Spleen (tissue), 7 donors: Measurements from ENCODE around the gene GOLGA7B.

Source experiments
- POLR2A ChIP-seq, 3 donors: fragments of 450-650 bp; IDR thresholded peaks; one replicate each; pipeline ENCODE4 v1.5.1; 2017; ENCODE audit warnings: antibody characterized with exemption in 3 of 3, mild to moderate bottlenecking in 1 of 3
- TF ChIP-seq, protein P1 (sequence below), 11 experiments: fragments of 200-600 bp in 7 of 11; fragments of 450-650 bp in 4 of 11; sonication (generic) in 4 of 11; IDR thresholded peaks in 8 of 11; conservative IDR thresholded peaks in 3 of 11; 1 replicate in 7 of 11; 2 replicates in 4 of 11; pipeline versions ENCODE4 v1.4.0 to v1.8.0; 2016 to 2021; ENCODE audit warnings: antibody characterized with exemption in 11 of 11, inconsistent platforms in 4 of 11, mild to moderate bottlenecking in 1 of 11
- donor health status: DM: no; HTN: no; CAD: no; lungs with moderate emphysema.
- donor health status: DM: no; HTN: no; CAD: no.
- donor health status: DM: no; HTN: no; CAD: no.

DNA sequence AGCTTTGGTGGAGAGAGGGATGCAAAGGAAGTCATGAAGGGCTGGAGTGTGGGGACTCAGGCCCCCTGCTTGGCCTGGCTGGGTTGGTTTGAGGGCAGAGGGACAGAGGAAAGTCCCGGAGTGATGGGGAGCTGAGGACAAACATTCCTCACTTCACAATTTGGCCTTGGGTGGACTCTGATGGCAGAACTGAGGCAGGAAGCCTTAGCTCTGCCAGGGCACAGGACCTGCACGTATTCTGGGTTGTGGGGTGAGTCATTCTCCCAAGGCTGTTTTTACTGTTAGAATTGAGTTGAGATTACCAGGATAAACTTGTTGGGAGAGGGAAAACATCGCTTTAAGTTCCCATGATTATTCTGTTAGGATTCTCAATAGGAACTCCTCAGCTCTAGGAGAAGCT, 2.6 kb downstream of the GOLGA7B start:
- TF ChIP-seq, protein P1, sequence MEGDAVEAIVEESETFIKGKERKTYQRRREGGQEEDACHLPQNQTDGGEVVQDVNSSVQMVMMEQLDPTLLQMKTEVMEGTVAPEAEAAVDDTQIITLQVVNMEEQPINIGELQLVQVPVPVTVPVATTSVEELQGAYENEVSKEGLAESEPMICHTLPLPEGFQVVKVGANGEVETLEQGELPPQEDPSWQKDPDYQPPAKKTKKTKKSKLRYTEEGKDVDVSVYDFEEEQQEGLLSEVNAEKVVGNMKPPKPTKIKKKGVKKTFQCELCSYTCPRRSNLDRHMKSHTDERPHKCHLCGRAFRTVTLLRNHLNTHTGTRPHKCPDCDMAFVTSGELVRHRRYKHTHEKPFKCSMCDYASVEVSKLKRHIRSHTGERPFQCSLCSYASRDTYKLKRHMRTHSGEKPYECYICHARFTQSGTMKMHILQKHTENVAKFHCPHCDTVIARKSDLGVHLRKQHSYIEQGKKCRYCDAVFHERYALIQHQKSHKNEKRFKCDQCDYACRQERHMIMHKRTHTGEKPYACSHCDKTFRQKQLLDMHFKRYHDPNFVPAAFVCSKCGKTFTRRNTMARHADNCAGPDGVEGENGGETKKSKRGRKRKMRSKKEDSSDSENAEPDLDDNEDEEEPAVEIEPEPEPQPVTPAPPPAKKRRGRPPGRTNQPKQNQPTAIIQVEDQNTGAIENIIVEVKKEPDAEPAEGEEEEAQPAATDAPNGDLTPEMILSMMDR (IDR thresholded peaks at IDR 0.05 in 8 of 11, conservative IDR thresholded peaks at IDR 0.05 in 3 of 11), result no peak
- no peak for TF ChIP-seq POLR2A (IDR thresholded peaks at IDR 0.05)
